GM12865 (cell line): ENCODE results near the gene FARS2.
"Not testable (repeated sequence)": the region's sequence is repeated elsewhere in the genome, so short reads cannot be mapped to it uniquely, and the experiment has no call there.

Experiments used
- DNase-seq: peaks from one replicate; pipeline ENCODE4 v3.0.0; 2010; ENCODE audit warnings: low read depth
- H3K4me3 ChIP-seq: 2 replicates; pipeline ENCODE4 v1.5.1; 2011; ENCODE audit warnings: mild to moderate bottlenecking, low read depth, low read length, control low read depth
- TF ChIP-seq, protein P1 (sequence below): IDR thresholded peaks from 2 replicates; pipeline ENCODE4 v1.5.1; 2011; ENCODE audit warnings: low read length, control low read depth, low read depth, inconsistent platforms; ENCODE audit not compliant: insufficient read depth; ENCODE audit errors: missing control alignments

FARS2 gene

DNA sequence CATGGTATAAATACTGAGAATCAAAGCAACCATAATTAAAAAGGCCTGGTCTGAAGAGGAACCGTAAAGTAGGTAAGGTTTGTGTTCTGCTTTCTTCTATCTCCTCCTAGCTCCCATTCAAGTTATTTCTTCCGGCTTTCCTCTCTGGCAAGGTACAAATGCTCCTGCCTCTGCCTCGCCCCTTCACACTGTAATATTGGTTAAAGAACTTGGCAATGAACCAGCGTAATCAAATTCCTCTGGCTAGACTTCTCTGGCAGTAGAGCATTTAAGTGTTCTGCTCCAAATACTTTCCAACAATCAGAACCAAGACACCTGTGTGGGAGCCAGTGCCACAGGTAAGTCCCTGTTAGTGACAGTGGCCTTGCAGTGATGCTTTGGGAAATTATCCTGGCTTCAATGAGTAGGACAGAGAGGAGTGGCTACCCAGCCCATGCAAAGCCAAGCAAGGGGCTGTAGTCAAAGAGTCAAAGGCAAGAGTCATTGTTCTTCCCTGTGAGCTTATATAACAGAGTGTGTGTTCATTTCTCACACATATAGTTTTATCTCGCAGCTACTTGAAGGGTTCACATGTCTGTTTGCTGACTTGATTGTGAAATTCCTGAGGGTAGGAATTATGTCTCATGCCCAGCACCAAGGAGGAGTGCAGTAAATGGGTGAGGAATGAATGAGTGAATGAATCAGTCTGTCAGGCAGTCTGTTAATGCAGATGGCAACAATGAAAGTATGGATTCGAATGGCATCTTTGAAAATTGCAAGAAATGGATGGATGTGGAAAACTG is 416.1 kb downstream of the FARS2 start:
- no peak overlapping the region for H3K4me3 ChIP-seq
- TF ChIP-seq, protein P1, sequence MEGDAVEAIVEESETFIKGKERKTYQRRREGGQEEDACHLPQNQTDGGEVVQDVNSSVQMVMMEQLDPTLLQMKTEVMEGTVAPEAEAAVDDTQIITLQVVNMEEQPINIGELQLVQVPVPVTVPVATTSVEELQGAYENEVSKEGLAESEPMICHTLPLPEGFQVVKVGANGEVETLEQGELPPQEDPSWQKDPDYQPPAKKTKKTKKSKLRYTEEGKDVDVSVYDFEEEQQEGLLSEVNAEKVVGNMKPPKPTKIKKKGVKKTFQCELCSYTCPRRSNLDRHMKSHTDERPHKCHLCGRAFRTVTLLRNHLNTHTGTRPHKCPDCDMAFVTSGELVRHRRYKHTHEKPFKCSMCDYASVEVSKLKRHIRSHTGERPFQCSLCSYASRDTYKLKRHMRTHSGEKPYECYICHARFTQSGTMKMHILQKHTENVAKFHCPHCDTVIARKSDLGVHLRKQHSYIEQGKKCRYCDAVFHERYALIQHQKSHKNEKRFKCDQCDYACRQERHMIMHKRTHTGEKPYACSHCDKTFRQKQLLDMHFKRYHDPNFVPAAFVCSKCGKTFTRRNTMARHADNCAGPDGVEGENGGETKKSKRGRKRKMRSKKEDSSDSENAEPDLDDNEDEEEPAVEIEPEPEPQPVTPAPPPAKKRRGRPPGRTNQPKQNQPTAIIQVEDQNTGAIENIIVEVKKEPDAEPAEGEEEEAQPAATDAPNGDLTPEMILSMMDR, result no peak
- DNase-seq, result no peak

DNA sequence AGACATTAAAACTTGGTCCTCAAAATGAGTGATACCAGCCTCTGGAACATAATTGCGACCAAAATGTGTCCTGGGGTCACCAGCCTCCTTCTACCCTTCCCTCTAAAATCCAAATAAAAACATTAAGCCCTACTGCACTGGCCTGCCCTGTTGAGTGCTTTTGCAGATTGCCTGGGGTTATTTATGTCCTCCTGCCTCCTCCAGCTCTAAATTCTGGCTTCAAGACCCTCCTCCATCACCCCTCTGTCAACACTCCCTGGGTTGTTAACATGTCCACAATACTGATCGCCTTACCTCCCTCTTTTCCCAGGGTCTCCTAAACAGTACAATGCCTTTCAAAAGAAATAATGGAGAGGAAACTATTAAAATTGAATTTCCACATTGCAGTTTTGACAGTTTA is 418.0 kb downstream of the FARS2 start:
- DNase-seq, result no peak
- H3K4me3 ChIP-seq, result no peak overlapping the region
- TF ChIP-seq, protein P1, result no peak

DNA sequence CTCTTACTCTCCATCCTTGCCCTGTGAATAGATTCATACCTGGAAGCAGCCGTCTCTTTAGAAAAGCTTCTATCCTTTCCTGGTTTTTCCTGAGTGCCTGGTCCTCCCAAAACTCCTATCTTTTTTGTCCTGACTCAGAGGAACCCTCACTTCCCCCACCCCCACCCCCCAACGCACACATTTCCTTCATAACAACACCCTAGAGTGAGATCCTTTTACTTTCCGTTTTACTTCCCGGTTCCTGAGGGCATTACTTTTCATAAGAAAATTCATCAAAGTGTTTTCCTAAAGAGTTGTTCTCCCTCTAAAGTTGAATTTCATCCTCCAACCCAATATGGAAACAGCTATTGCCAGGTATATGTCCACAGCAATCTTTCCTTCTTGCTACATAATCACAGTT is 418.4 kb downstream of the FARS2 start:
- no peak overlapping the region for H3K4me3 ChIP-seq
- no peak for DNase-seq
- TF ChIP-seq, protein P1, result no peak

DNA sequence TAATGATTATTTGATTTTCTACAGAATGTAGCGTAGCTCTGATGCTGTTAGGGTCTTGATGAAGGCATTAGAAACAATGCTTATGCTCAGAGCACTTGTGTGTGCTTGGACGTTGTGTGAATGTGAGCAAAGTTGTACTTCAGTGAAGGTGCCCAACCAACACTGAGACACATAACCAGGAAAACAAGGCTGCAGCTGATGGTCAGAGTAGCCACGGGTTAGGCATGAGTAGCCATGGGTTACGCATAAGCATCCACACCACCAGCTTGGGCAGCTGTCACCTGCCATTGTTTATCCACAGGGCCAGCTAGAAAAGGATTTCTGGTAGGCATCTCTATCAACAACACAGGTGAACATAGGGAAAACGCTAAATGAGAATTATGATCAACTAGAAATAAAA is 418.8 kb downstream of the FARS2 start:
- TF ChIP-seq, protein P1, result no peak
- DNase-seq, result no peak
- no peak overlapping the region for H3K4me3 ChIP-seq

DNA sequence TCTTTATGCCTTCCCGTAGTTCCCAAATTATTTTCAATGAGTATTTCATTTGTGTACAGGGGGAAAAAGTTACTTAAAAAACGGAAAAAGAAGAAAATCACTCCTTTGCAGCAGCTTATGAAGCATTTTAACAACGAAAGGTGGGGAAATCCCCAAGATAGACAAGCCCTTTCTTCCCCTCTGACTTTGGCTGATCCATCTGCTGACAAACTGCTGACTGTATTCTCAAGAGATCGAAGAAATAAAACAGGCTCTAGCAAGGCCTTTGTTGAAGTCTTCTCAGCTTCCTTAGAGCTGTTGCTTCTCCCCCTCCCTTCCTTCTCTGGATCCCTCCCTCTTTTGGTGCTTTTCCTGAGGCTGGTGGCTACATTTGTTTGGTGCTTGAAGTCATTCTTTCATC is 420.2 kb downstream of the FARS2 start:
- no peak for DNase-seq
- TF ChIP-seq, protein P1, result no peak

DNA sequence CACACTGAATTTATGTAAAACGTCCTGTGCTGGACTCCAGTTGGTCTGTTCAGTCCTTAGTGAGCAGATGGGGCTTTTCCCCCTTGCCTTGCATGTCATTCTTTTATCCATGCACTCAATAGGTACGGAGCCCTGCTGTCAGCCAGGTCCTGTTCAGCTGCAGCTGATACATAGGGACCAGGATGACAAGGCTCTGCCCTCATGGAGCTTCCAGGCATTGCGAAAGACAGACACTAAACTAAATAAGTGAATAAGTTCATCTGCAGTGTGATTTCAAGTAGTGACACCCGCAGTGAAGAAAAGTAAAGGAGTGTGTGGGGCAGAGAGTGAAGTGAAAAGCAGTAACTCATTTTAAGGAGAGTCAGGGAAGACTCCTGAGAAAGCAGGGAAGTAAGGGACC is 421.2 kb downstream of the FARS2 start:
- no peak overlapping the region for H3K4me3 ChIP-seq
- TF ChIP-seq, protein P1, result no peak
- DNase-seq, result no peak

More for the DNA sequence above, 420.2 kb downstream of the FARS2 start:
- H3K4me3 ChIP-seq, result no peak overlapping the region

DNA sequence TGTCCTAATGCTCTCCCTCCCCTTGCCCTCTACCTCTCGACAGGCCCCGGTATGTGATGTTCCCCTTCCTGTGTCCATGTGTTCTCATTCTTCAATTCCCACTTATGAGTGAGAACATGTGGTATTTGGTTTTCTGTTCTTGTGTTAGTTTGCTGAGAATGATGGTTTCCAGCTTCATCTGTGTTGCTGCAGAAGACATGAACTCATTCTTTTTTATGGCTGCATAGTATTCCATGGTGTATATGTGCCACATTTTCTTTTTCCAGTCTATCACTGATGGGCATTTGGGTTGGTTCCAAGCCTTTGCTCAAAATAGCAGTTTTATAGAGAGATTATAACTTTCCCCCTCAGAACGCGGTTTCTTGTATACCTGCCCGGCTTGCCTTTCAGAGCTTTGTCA is 422.4 kb downstream of the FARS2 start:
- DNase-seq, H3K4me3 ChIP-seq: not testable (repeated sequence)
